Activated CD8-positive, alpha-beta memory T cell treated with anti-CD3 and anti-CD28 coated beads for 4 hours (primary cell): Measurements from ENCODE around the gene ARHGEF4.

ENCODE experiments used
- DNase-seq, 2 donors: peaks; one replicate each; pipeline ENCODE4 v3.0.0-alpha.2; 2020; ENCODE audit warnings: low read depth in 2 of 2

Gene ARHGEF4

GRCh38 chr2:130850788-130851623, 14.3 kb downstream of the ARHGEF4 start:
- DNase-seq: no peak

GRCh38 chr2:130851624-130852382, 15.1 kb downstream of the ARHGEF4 start:
- no peak for DNase-seq

- no peak for DNase-seq
These were observed 15.9 kb downstream of the ARHGEF4 start for GRCh38 chr2:130852521-130853115.

GRCh38 chr2:130853391-130853790, 16.7 kb downstream of the ARHGEF4 start:
- no peak for DNase-seq

- no peak for DNase-seq
These were observed 17.6 kb downstream of the ARHGEF4 start for GRCh38 chr2:130854301-130854700.

GRCh38 chr2:130864830-130865800, 28.4 kb downstream of the ARHGEF4 start:
- no peak for DNase-seq

- no peak for DNase-seq
These were observed 32.9 kb downstream of the ARHGEF4 start for GRCh38 chr2:130869441-130870160.

- DNase-seq: no peak
These were observed 33.4 kb downstream of the ARHGEF4 start for GRCh38 chr2:130870161-130870485.

- DNase-seq: no peak
These were observed 34.1 kb downstream of the ARHGEF4 start for GRCh38 chr2:130870779-130871178.

GRCh38 chr2:130871843-130872740, 35.4 kb downstream of the ARHGEF4 start:
- no peak for DNase-seq

- no peak for DNase-seq
These were observed 36.0 kb downstream of the ARHGEF4 start for GRCh38 chr2:130872741-130873125.

- DNase-seq: peak; percentile 34 to 55
These were observed 37.1 kb downstream of the ARHGEF4 start for GRCh38 chr2:130873700-130874346.

GRCh38 chr2:130874512-130874911, 37.8 kb downstream of the ARHGEF4 start:
- DNase-seq: no peak

GRCh38 chr2:130875935-130876334, 39.2 kb downstream of the ARHGEF4 start:
- DNase-seq: no peak

- DNase-seq: no peak
These were observed 40.5 kb downstream of the ARHGEF4 start for GRCh38 chr2:130877258-130877657.

- DNase-seq: no peak
These were observed 41.6 kb downstream of the ARHGEF4 start for GRCh38 chr2:130878316-130878715.

- DNase-seq: no peak
These were observed 42.2 kb downstream of the ARHGEF4 start for GRCh38 chr2:130878933-130879332.

- no peak for DNase-seq
These were observed 45.5 kb downstream of the ARHGEF4 start for GRCh38 chr2:130882111-130882690.

- no peak for DNase-seq
These were observed 46.3 kb downstream of the ARHGEF4 start for GRCh38 chr2:130882991-130883390.
